Kidney (tissue), 14 donors: ENCODE data around the gene SAG. TPM values are rescaled to one million over a fixed set of nuclear protein-coding genes. Genes with fewer than 3 reads are reported as not detected.

Experiments used
- DNase-seq, 5 donors: peaks; one replicate each; pipeline ENCODE4 v3.0.0-alpha.2; 2013 to 2020
- FAIRE-seq: peaks from 2 replicates; lab custom pipeline; 2012; peaks lifted over from hg19 to GRCh38; lab: Jason Lieb, UNC
- H3K27ac ChIP-seq, 2 donors: one replicate each; pipeline ENCODE4 v1.7.0; 2013; ENCODE audit warnings: low read depth in 2 of 2, low read length in 2 of 2, inconsistent platforms in 1 of 2
- H3K27me3 ChIP-seq: one replicate; pipeline ENCODE4 v1.7.1; 2013; ENCODE audit warnings: low read length, inconsistent platforms; ENCODE audit not compliant: control insufficient read depth, insufficient read depth
- H3K36me3 ChIP-seq, 3 donors: one replicate each; pipeline versions ENCODE4 v1.7.0 to v1.7.1; 2013; ENCODE audit warnings: low read length in 3 of 3, control low read depth in 1 of 3, inconsistent platforms in 1 of 3; ENCODE audit not compliant: insufficient read depth in 3 of 3, control insufficient read depth in 2 of 3
- H3K4me1 ChIP-seq, 3 donors: one replicate each; pipeline versions ENCODE4 v1.7.0 to v1.7.1; 2013; ENCODE audit warnings: low read length in 3 of 3, inconsistent platforms in 1 of 3, low read depth in 1 of 3; ENCODE audit not compliant: control insufficient read depth in 2 of 3, insufficient read depth in 2 of 3
- H3K4me3 ChIP-seq, 3 donors: one replicate each; pipeline versions ENCODE4 v1.7.0 to v1.8.1; 2013; ENCODE audit warnings: low read length in 3 of 3, control low read depth in 1 of 3, inconsistent platforms in 1 of 3
- H3K9ac ChIP-seq, 3 donors: one replicate each; pipeline versions ENCODE4 v1.7.0 to v1.7.1; 2013; ENCODE audit warnings: low read length in 3 of 3, control low read depth in 1 of 3, inconsistent platforms in 1 of 3
- H3K9me3 ChIP-seq, 3 donors: one replicate each; pipeline versions ENCODE4 v1.7.0 to v1.7.1; 2013; ENCODE audit warnings: low read length in 3 of 3, control low read depth in 1 of 3, inconsistent platforms in 1 of 3; ENCODE audit not compliant: control insufficient read depth in 2 of 3, insufficient read depth in 1 of 3
- intact Hi-C: fragments of 100-400 bp; cut with DNase I; formaldehyde crosslinking; loops from one replicate; pipeline ENCODE4 v1.11.1; 2022
- polyA plus RNA-seq: library from polyadenylated mRNA; stranded (reverse); fragments of 350-450 nt; fragmentation: Illumina TruSeq; extraction: RNeasy Lipid Tissue Mini Kit (QIAGEN cat#74804); gene quantifications from one replicate; pipeline ENCODE4 v1.2.3, GENCODE V29; 2014; ENCODE audit warnings: low read depth, low replicate concordance; ENCODE audit not compliant: insufficient read depth
- total RNA-seq: library from RNA; stranded (reverse); fragmentation: NEBNext Ultra II Directional; extraction: Animal tissue kit (Norgen Biotek cat#: 25700); gene quantifications from one replicate; pipeline ENCODE4 v1.2.1, GENCODE V29; 2021
- TF ChIP-seq, protein P1 (sequence below): IDR thresholded peaks from 3 replicates; pipeline ENCODE4 v1.5.1; 2012; ENCODE audit warnings: mild to moderate bottlenecking, moderate library complexity, borderline replicate concordance; ENCODE audit not compliant: insufficient read depth; ENCODE audit errors: extremely low read depth
- donor health status: control.
- donor health status: control.
- donor health status: control.
- donor health status: control.
- donor health status: control.
- donor health status: DM: yes; HTN: yes; CAD: no.
- donor health status: Normal renal cell carcinoma (clear cell type).

SAG gene
- total and polyA plus RNA-seq, 2 donors from 2014 or later = not detected

GRCh38 chr2:233380132-233380895 is 72.7 kb downstream of the SAG start:
- Histone ChIP-seq H3K36me3 (no peaks in the 10 kb centered on the region), H3K27ac (no peak overlapping the region), H3K4me1 (peaks cover 0 to 2% (median 0%) of the 10 kb centered on the region in 3 donors), H3K9me3 (no peaks in the 10 kb centered on the region), H3K4me3 (no peak overlapping the region), H3K9ac (no peak overlapping the region), H3K27me3 (no peaks in the 10 kb centered on the region)
- intact Hi-C loops = no loop called here
- DNase-seq (no peak), FAIRE-seq (no peak)
- TF ChIP-seq, protein P1, sequence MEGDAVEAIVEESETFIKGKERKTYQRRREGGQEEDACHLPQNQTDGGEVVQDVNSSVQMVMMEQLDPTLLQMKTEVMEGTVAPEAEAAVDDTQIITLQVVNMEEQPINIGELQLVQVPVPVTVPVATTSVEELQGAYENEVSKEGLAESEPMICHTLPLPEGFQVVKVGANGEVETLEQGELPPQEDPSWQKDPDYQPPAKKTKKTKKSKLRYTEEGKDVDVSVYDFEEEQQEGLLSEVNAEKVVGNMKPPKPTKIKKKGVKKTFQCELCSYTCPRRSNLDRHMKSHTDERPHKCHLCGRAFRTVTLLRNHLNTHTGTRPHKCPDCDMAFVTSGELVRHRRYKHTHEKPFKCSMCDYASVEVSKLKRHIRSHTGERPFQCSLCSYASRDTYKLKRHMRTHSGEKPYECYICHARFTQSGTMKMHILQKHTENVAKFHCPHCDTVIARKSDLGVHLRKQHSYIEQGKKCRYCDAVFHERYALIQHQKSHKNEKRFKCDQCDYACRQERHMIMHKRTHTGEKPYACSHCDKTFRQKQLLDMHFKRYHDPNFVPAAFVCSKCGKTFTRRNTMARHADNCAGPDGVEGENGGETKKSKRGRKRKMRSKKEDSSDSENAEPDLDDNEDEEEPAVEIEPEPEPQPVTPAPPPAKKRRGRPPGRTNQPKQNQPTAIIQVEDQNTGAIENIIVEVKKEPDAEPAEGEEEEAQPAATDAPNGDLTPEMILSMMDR = no peak

- no peaks in the 10 kb centered on the region for H3K36me3 ChIP-seq
- FAIRE-seq (no peak), DNase-seq (no peak)
- no peak overlapping the region for H3K4me3 ChIP-seq
- no peaks in the 10 kb centered on the region for H3K9me3 ChIP-seq
- H3K4me1 ChIP-seq = peaks cover 0 to 2% (median 0%) of the 10 kb centered on the region in 3 donors
- no peaks in the 10 kb centered on the region for H3K27me3 ChIP-seq
- intact Hi-C loops = no loop called here
- TF ChIP-seq, protein P1 = no peak
- H3K27ac ChIP-seq = no peak overlapping the region
- no peak overlapping the region for H3K9ac ChIP-seq
Measured at GRCh38 chr2:233380995-233381637, 73.5 kb downstream of the SAG start.

DNA sequence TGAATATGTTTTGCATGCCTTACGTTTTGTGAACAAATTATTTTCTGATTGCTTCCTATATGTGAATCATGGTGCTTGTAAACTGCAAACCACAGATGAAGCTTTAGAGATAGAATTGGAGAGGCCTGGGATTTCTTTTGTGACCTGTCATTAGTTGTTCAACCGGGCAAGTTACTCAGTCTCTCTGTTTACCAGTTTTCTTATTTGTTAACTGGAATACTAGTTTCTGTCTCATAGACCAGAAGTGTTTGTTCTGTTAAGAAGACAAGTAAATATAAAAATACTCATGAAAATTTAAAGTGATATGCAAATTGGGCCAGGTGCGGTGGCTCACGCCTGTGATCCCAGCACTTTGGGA is 74.0 kb downstream of the SAG start:
- Histone ChIP-seq H3K9ac (no peak overlapping the region), H3K36me3 (no peaks in the 10 kb centered on the region), H3K4me1 (peaks cover 0 to 2% (median 0%) of the 10 kb centered on the region in 3 donors), H3K27ac (no peak overlapping the region), H3K4me3 (no peak overlapping the region), H3K9me3 (no peaks in the 10 kb centered on the region), H3K27me3 (no peaks in the 10 kb centered on the region)
- DNase-seq (no peak), FAIRE-seq (no peak)
- intact Hi-C loops = no loop called here
- TF ChIP-seq, protein P1 = no peak
